AG08395 (cell line): ENCODE results near the gene MIP.
"Not testable (repeated sequence)": the region's sequence is repeated elsewhere in the genome, so short reads cannot be mapped to it uniquely, and the experiment has no call there.

Source experiments
- DNase-seq: peaks from one replicate; pipeline ENCODE4 v3.0.0; 2012; ENCODE audit warnings: mixed read lengths, low spot score

The MIP gene

DNA sequence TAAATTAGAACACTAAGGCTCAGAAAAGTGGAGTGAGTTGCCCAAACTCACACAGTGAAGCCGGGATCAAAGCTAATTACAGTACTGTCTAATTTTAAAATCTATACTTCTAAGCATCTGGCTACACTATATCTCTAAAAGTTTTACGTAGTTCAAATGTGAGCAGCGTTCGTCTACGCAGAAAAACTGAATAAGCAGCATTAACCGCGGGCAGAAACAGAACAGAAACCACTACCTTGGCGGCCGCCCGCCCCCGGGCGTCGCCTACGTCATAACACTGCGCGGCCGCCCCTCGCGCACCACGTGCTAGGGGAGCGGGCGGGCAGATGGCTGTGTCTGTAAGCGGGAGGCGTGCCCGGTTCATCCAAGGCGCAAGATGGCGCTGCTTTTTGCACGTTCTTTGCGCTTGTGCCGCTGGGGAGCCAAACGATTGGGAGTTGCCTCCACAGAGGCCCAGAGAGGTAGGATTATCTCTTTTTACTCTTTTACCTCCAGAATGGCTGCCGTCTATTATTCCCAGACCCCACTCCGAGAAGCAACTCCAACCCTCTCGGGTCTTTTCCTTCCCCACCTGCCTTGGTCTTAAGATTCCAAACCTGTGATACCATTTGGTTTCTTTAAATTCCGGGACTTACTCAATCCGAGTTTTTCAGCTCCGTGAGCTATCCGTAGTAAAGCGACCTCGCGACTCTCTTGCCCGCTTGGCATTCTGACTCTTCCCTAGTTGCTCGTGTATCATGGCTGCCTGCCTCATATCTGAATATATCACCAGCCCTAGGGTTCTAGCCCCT, 14.0 kb upstream of the MIP start, which contains the start of gene SPRYD4:
TSS of gene SPRYD4 (plus strand) at position 363 of the 791 bp plus-strand sequence. CDS start at position 377, 14 bp downstream.
- peak; percentile 97 for DNase-seq

DNA sequence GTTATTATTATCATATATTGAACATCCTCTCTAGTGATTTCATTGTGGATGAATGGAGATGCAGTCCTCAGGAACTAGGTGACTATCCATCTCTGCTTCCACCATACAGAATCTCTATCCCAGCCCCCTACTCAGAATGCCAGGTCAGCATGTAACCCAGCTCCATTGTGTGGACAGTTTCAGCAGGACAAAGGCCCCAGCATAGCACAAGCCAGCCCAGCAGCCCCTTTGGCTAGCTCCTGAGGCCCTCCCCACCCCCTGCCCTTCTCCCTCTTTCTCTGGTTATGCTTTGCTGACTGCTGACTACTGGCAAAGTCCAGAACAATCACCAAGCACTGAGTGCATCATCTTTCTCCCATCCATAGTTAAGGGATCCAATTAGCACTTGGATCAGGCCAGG, 8.1 kb upstream of the MIP start:
- DNase-seq = no peak

DNA sequence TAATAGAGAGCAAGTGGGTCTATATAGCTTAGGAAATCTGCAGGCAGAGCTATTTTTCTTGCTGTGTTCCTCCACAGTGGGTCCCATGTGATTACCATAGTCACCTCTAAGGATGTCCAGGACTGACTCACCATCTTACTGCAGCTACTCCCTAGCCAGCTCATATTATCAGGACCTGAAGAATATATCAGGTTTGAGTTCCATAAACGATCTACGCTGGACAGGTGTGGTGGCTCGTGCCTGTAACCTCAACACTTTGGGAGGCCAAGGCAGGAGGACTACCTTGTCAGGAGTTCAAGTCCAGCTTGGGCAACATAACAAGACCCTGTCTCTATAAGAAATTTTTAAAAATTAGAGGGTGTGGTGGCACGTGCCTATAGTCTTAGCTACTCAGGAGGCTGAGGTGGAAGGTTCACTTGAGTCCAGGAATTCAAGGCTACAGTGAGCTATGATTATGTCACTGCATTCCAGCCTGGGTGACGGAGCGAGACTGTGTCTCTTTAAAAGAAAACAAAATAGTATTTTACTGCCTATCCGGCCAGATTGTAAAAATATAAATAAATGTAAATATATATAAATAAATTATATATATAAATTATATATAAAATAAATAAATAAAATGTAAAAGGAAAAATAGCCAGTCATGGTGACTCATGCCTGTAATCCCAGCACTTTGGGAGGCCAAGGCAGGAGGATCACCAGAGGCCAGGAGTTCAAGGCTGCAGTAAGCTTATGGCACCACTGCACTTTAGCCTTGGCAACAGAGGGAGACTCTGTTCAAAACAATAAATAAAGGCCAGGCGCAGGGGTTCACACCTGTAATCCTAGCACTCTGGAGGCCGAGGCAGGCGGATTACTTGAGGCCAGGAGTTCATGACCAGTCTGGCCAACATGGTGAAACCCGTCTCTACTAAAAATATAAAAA, 7.0 kb upstream of the MIP start:
- DNase-seq = peak; percentile 54

DNA sequence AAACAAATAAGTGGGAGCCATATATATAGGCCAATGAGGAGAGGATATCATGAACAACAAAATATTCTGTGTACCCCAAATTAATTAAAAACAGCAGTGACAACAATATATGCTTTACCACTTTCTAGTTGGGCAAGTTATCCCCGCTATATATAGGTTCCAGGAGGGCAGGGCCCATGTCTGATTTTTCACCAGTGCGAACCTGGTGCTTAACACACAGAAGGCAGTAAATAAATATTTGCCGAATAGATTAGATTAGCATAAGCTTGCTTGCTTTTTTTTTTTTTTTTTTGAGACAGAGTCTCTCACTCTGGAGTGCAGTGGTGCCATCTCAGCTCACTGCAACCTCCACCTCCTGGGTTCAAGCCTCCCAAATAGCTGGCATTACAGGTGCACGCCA, 3.4 kb upstream of the MIP start:
- DNase-seq = no peak

DNA sequence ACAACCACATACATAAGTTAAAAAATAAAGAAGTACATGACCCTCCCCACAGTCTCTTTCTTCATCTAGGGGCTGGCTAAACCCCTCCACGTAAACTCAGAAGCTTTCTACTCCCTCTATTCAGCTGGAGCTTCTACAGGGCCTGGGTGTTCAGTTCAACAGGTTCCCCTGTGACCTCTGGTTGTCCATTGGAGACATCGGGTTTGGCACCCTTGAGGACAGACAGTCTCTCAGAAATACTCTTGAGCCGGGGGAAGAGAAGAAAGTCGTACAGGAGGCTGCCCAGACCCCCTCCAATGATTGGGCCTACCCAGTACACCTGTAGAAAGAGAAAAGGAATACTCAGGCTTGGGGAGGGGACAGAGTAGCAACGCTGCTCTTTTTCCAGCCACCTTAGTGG, 3.3 kb downstream of the MIP start:
- DNase-seq = no peak

DNA sequence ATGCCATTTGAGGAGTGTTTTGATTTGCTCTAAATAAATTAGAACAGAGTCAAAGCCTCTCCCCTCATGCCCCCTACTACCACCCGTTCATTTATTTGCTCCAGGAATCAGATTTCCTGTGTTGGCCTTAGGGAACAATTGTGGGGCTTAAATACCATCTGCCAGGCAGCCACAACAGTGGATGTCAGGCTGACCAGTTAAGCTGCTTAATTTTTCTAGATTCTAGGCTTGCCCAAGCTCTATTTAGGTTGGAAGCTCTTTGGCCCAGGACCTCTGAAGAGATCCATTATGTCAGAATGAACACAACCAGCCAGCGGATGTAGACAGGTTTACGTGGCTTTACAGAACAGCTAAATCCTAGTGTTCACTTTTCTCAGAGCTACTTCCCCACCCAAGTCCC, 4.2 kb downstream of the MIP start:
- DNase-seq = no peak

- DNase-seq = no peak
These were observed 4.9 kb downstream of the MIP start for GRCh38 chr12:56449622-56449984.

DNA sequence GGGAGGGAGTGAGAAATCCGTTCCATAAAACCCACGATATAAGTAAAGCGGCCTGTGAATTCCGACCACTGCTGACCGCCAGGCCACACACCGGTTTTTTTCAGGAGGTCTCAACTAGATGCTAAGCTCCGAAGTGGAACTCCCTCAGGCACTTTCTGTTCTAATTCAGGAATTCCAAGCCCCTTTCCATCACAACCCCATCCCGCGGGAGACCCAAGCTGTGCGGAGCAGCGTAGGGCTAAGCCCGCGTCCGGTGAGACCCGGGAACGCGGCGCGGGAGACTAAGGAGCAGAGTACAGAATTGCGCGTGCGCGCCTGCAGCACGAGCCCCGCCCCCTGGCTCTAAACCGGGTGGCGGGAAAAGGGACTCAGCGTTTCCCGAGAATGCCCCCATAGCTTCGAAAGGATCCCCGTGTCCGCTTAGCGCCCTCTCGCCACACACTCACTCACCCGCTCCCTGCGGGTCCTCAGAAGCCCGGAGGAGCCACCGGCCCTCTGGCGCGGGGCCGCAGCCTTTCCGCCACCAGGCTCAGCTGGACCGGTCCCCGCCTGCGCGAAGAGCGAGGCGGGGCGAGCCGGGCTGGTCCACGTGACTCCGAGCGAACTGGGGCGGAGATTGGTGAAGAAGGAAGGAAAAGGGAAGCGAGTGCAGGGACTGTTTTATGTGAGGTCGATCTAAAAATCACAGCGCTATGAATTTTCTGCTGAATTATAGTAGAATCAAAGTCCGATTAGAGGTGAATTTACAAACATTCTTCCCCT, 5.4 kb downstream of the MIP start, which contains the start of gene TIMELESS:
TSS of gene TIMELESS (minus strand) at position 567 of the 762 bp plus-strand sequence. CDS start 15,256 bp downstream, outside the sequence.
- DNase-seq = peak; percentile 98

- DNase-seq = not testable (repeated sequence)
These were observed 11.2 kb downstream of the MIP start for GRCh38 chr12:56443208-56443607.

DNA sequence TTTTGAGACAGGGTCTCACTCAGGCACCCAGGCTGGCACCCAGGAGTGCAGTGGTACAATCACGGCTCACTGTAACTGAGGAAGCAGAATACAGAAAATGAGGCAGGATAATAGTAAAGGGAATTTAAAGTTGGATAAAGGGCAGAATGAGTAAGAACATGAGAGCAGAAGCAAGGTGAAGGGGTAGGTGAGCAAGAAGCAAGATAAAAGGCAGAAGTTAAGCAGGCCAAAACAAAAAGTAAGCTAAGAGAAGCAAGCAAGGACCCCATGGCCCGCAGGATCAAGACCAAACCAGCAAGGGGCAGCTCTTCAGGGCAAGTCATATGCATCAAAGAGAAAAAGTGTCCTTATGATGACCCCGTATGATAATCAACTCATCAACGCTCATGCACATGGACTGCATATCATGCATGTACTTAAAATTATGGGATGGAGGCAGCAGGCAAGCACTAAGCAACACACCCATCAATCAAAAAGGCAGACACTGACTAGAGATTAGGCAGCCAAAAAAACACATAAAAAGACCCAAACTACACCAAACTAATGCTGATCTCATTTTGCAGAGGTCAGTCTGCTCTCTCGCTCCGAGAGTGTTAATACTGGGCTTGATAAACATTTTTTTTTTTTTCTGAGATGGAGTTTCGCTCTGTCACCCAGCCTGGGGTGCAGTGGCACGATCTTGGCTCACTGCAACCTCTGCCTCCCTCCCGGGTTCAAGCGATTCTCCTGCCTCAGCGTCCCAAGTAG, 16.9 kb downstream of the MIP start:
- DNase-seq = no peak

DNA sequence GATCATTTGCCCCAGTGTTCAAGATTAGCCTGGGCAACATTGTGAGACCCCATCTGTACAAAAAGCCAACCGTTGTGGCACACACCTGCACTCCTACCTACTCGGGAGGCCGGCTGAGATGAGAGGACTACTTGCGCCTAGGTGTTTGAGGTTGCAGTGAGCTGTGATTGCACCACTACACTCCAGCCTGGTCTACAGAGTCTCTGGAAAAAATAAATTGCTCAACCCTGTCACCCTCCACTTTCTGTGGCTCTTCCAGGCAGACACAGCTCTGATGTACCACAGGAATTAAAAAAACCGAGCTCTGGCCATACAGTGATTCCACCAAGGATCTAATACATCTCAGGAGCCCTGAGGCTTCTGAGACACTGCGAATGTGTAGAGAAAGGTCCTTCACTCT, 19.6 kb downstream of the MIP start:
- no peak for DNase-seq

GRCh38 chr12:56431850-56432249, 22.6 kb downstream of the MIP start:
- no peak for DNase-seq

GRCh38 chr12:56431288-56431687, 23.2 kb downstream of the MIP start:
- DNase-seq = no peak

DNA sequence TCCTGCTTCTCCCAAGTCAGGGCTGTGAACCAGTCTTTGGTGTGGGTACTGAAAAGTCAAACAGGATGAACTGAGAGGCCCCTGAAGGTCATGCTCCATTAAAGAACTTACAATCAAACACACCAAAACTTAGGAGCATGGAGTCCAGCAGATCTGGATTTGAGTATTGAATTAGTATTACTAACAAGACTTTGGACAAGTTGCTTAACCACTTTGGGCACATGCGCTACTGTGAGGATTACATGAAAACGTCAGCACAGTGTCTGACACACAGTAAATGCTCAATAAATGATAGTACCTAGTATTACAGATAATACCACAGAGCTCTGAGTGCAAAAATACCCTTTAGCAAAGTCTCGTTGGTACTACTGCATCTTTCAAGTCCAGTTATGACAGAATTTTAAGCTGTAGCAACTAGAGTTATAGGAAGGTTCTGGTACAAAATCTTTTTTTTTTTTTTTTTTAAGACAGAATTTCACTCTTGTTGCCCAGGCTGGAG, 28.5 kb downstream of the MIP start:
- no peak for DNase-seq

GRCh38 chr12:56425193-56425592, 29.3 kb downstream of the MIP start:
- DNase-seq = no peak

GRCh38 chr12:56420411-56420810, 34.0 kb downstream of the MIP start:
- no peak for DNase-seq

GRCh38 chr12:56417739-56418138, 36.7 kb downstream of the MIP start:
- no peak for DNase-seq

- DNase-seq = no peak
These were observed 40.1 kb downstream of the MIP start for GRCh38 chr12:56414401-56414800.

DNA sequence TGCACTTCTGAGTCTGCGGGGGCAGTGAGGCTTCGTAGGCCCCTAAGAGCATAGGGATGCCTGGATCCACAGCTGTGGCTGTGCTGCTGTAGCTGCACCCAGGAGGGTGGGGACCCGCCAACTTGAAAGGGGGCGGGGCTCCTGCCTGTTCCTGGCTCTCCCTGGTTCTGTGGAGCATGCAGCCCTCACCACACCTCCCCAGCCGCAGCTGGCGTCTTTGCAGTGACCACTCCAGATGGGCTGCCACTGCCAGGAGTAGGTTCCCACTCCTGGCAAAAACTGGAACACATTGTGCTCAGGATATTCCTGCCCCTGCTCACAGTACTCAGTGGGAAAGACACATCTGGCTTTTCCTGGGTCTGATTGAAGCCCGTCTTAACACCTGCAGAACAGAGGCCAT, 41.1 kb downstream of the MIP start:
- DNase-seq = no peak

DNA sequence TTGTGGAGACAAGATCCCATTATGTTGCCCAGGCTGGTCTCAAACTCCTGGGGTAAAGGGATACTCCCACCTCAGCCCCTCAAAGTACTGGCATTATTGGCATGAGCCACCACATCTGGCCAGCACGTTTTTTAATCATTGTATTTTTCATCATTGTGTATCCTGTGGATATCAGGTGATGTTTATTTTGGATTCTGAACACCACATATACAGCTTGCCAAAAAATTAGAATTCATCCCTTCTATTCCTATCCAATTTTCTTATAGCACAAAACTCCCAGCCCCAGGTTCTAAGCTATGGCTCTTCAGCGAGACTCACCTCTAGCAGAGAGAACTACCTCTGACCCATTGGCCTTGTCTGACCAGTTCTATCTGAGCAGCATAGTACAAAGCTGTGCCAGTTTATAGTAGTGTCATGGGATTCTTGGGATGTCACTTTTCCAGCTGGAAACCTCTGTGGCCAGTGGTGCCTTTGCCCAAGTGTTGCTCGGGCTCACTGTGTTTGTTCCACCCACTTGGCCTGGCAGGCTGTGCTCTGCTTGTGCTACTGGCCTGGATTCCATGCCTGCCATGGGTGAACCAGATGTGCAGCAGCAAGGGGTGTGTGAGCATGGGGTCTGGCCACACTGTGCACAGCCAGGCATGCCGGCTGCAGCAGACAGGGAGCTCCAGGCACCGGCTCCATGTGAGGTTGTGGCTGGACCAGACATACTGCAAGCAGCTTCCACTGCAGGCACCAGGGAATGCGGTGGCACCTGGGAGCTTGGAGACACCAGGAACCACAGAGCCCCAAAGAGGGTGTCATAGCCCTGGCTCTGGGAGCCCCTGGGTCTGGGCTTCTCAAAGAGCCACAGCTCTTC, 42.4 kb downstream of the MIP start:
- DNase-seq = no peak
